ENCODE measurements around the gene POU6F2. TPM values are rescaled to one million over a fixed set of nuclear protein-coding genes. Genes with fewer than 3 reads are reported as not detected.

POU6F2 gene
- total RNA-seq, 2 donors from 2014 or later, result 5.2 to 6.3 TPM

GRCh38 chr7:38953227-38953626 is 24.5 kb upstream of the POU6F2 start:
- intact Hi-C loops (cut with DNase I), result no loop called here
- H3K9me3 ChIP-seq, result no peaks in the 10 kb centered on the region
- no peaks in the 10 kb centered on the region for H3K4me1 ChIP-seq
- H3K4me3 ChIP-seq, result no peak overlapping the region
- WGBS, 2 donors, result 88 to 100% methylated on average over 1 of the region's 1 CpG
- H3K27me3 ChIP-seq, result no peaks in the 10 kb centered on the region
- H3K27ac ChIP-seq, result no peak overlapping the region
- DNase-seq (no peak), ATAC-seq (no peak)
- TF ChIP-seq POLR2A (IDR thresholded peaks at IDR 0.05) (no peak), CTCF (IDR thresholded peaks at IDR 0.05) (no peak)
- H3K36me3 ChIP-seq (replicated peaks in 1 of 2; ENCODE audit: insufficient read depth in 1 of 2, low read depth in 2 of 2), result no peaks in the 10 kb centered on the region

- Histone ChIP-seq H3K27me3 (no peaks in the 10 kb centered on the region), H3K27ac (no peak overlapping the region), H3K36me3 (replicated peaks in 1 of 2; ENCODE audit: insufficient read depth in 1 of 2, low read depth in 2 of 2) (no peaks in the 10 kb centered on the region), H3K4me3 (no peak overlapping the region), H3K9me3 (no peaks in the 10 kb centered on the region), H3K4me1 (no peaks in the 10 kb centered on the region)
- 46 to 55% methylated on average over 4 of the region's 4 CpGs for WGBS, 2 donors
- intact Hi-C loops (cut with DNase I), result no loop called here
- no peak for ATAC-seq
- TF ChIP-seq POLR2A (IDR thresholded peaks at IDR 0.05), result no peak
- no peak for TF ChIP-seq CTCF (IDR thresholded peaks at IDR 0.05)
- DNase-seq, result no peak
Measured at GRCh38 chr7:38953971-38954370, 23.7 kb upstream of the POU6F2 start.

GRCh38 chr7:38955892-38956291 is 21.8 kb upstream of the POU6F2 start:
- WGBS, 2 donors, result 74 to 81% methylated on average over 5 of the region's 5 CpGs
- Histone ChIP-seq H3K27me3 (no peaks in the 10 kb centered on the region), H3K9me3 (no peaks in the 10 kb centered on the region), H3K36me3 (replicated peaks in 1 of 2; ENCODE audit: insufficient read depth in 1 of 2, low read depth in 2 of 2) (no peaks in the 10 kb centered on the region), H3K4me1 (no peaks in the 10 kb centered on the region), H3K4me3 (no peak overlapping the region), H3K27ac (no peak overlapping the region)
- no peak for ATAC-seq
- no peak for DNase-seq
- intact Hi-C loops (cut with DNase I), result no loop called here
- TF ChIP-seq POLR2A (IDR thresholded peaks at IDR 0.05) (no peak), CTCF (IDR thresholded peaks at IDR 0.05) (no peak)

- no peak overlapping the region for H3K27ac ChIP-seq
- no peaks in the 10 kb centered on the region for H3K36me3 ChIP-seq (replicated peaks in 1 of 2; ENCODE audit: insufficient read depth in 1 of 2, low read depth in 2 of 2)
- no peak for ATAC-seq
- no peak for DNase-seq
- no peaks in the 10 kb centered on the region for H3K9me3 ChIP-seq
- intact Hi-C loops (cut with DNase I), result no loop called here
- TF ChIP-seq CTCF (IDR thresholded peaks at IDR 0.05) (no peak), POLR2A (IDR thresholded peaks at IDR 0.05) (no peak)
- H3K27me3 ChIP-seq, result no peaks in the 10 kb centered on the region
- H3K4me1 ChIP-seq, result no peaks in the 10 kb centered on the region
- 67 to 69% methylated on average over 1 of the region's 1 CpG for WGBS, 2 donors
- no peak overlapping the region for H3K4me3 ChIP-seq
Measured at GRCh38 chr7:38962028-38962427, 15.7 kb upstream of the POU6F2 start.

- H3K36me3 ChIP-seq (replicated peaks in 1 of 2; ENCODE audit: insufficient read depth in 1 of 2, low read depth in 2 of 2), result no peaks in the 10 kb centered on the region
- TF ChIP-seq POLR2A (IDR thresholded peaks at IDR 0.05) (no peak), CTCF (IDR thresholded peaks at IDR 0.05) (no peak)
- H3K27me3 ChIP-seq, result no peaks in the 10 kb centered on the region
- WGBS, 2 donors, result 40 to 42% methylated on average over 1 of the region's 1 CpG
- DNase-seq (no peak), ATAC-seq (no peak)
- no peak overlapping the region for H3K27ac ChIP-seq
- H3K4me3 ChIP-seq, result no peak overlapping the region
- H3K9me3 ChIP-seq, result no peaks in the 10 kb centered on the region
- intact Hi-C loops (cut with DNase I), result no loop called here
- no peaks in the 10 kb centered on the region for H3K4me1 ChIP-seq
Measured at GRCh38 chr7:38964921-38965320, 12.8 kb upstream of the POU6F2 start.

All from body of pancreas (tissue), 4 donors.